GM18511 (cell line): ENCODE measurements around the gene CSF1R.

ENCODE experiments used
- ATAC-seq: cut with Tn5 transposase; IDR thresholded peaks from one replicate; pipeline ENCODE4 v1.9.1; 2021; ENCODE audit warnings: mild to moderate bottlenecking, moderate library complexity; ENCODE audit not compliant: unreplicated experiment

CSF1R gene

GRCh38 chr5:150085950-150086715, at the start of gene CSF1R:
TSS of gene CSF1R (minus strand) at chr5:150086554. CDS start at chr5:150086427, 127 bp downstream.
- ATAC-seq: no peak

GRCh38 chr5:150135557-150136304, 49.4 kb upstream of the CSF1R start:
- ATAC-seq: no peak

DNA sequence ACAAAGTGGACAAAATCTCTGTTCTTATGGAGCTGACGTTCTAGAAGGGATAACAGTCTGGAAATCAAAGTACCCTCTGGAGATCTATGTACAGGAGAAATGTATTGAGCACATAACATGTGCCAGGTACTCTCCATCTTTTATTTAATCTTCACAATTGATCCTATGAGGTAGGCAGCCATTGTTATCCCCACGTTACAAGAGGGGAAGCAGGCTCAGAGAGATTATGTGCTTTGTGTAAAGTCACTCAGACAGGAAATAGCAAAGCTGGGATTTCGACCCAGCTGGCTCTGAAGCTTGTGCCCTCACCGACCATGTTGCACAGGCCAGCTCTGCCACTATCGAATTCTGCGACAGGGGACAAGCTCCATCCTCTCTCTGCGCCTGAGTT, 47.8 kb upstream of the CSF1R start:
- no peak for ATAC-seq

- ATAC-seq: no peak
Measured at GRCh38 chr5:150133581-150134197, 47.3 kb upstream of the CSF1R start.

DNA sequence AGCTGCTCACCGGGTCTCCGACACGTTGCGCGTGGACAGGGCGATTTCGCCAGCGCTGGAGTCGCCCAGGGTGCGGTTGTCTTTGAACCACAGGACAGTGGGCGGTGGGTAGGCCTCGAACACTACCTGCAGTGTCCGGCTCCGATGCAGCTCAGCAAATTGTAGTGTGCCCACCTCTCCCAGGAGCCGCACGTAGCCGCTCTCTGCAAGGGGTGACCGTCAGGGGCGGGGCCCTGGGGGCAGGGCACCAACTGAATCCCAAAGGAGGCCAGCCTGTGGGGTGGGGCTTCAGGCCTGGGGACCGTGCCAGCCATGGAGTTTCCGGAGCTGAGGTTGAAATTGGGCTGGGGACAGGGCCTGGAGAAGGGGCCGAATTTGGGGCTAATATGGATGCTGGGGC, 46.4 kb upstream of the CSF1R start:
- no peak for ATAC-seq

- ATAC-seq: no peak
Measured at GRCh38 chr5:150131978-150132694, 45.8 kb upstream of the CSF1R start.

- no peak for ATAC-seq
Measured at GRCh38 chr5:150131461-150131860, 45.1 kb upstream of the CSF1R start.

DNA sequence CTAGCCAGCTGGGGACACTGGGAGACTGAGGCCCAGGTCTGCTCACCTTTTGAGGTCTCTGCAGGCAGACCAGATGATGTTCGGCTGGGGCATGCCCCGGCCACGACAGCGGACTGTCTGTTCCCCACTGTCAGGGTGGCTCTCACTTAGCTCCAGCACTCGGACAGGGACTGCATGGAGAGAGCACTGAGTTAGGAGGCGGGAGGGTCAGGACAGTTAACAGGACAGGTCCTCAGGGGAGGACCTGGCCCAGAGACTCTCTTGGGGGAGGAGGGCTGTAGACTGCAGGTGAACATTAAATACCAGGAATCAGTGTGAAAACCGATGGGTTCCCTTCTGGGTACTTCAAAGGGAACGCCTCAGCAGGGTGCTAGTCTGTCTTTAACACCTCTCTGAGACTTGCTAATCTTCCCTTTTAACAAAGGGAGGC, 44.2 kb upstream of the CSF1R start:
- no peak for ATAC-seq

GRCh38 chr5:150129813-150130492, 43.6 kb upstream of the CSF1R start:
- ATAC-seq: peak; percentile 71

DNA sequence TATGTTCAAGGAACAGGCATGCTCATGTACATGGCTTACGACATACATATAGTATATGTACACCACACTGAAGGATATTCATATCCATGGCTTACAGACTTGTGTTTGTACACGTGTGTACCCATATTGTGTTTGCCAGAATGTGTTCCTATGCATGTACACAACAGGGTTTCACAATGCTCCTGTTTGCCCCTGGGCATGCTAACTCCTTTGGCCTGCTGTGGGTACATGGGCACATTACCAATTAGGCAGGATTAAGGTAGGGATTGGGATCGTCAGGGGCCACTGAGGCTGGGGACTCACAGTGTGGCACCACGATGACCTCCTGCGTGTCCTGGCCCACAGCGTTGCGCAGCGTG, 43.1 kb upstream of the CSF1R start:
- no peak for ATAC-seq

DNA sequence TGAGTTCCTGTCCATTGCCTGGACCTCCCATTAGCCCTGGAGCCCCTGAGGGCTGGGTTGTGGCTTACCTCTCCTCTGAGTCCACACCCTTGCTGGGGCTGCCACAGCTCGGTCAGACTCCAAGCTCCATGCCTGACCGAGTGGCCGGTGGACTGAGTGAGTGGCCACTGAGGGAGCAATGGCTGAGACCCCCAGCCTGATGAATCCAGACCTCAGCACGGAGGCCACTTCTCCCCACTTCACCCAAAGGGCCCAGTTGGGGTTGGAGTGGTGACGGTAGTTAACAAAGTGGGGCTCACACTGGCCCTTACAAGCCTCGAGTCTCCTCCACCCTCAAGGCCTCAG, 40.5 kb upstream of the CSF1R start:
- ATAC-seq: no peak

GRCh38 chr5:150126199-150126920, 40.0 kb upstream of the CSF1R start:
- ATAC-seq: no peak

GRCh38 chr5:150125334-150125733, 39.0 kb upstream of the CSF1R start:
- no peak for ATAC-seq

DNA sequence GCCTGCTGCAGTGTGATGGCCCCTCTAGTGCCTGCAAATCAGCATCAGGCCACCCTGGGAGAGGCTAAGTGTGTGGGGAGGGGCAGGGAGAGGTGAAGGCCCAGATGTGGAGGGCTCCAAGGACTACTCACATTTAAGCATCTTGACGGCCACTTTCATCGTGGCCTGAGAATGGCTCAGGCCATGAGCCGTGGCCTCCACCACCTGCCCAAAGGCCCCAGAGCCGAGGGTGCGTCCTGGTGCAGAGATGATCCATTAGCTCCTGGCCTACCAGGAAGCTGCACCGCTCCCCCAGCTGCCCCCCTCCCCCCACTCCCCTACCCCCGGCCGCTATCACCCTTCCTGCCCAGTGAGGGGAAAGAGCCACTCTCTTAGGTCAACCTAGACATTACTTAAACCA, 38.2 kb upstream of the CSF1R start:
- ATAC-seq: no peak

DNA sequence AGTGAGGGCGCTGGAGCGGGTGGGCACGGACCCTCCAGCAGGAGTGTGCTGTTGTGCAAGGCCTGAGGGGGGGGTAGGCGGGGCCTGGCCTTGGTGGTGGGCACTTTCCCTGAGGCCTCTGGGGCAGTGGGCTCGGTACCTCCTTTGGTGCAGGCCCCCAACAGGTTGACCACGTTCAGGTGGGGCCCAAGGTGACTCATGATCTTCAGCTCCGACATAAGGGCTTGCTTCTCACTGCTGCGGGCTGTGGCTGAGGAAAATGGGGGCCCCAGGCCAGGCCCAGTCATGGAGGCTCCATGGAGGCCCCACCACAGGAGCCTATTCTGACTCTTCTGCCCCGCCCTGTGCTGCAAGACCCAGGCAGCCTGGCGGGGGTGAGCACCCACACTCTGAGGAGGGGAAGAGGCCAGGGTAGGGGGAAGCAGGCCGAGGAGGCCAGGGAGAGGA, 37.8 kb upstream of the CSF1R start:
- ATAC-seq: no peak

- no peak for ATAC-seq
Measured at GRCh38 chr5:150123542-150123941, 37.2 kb upstream of the CSF1R start.

DNA sequence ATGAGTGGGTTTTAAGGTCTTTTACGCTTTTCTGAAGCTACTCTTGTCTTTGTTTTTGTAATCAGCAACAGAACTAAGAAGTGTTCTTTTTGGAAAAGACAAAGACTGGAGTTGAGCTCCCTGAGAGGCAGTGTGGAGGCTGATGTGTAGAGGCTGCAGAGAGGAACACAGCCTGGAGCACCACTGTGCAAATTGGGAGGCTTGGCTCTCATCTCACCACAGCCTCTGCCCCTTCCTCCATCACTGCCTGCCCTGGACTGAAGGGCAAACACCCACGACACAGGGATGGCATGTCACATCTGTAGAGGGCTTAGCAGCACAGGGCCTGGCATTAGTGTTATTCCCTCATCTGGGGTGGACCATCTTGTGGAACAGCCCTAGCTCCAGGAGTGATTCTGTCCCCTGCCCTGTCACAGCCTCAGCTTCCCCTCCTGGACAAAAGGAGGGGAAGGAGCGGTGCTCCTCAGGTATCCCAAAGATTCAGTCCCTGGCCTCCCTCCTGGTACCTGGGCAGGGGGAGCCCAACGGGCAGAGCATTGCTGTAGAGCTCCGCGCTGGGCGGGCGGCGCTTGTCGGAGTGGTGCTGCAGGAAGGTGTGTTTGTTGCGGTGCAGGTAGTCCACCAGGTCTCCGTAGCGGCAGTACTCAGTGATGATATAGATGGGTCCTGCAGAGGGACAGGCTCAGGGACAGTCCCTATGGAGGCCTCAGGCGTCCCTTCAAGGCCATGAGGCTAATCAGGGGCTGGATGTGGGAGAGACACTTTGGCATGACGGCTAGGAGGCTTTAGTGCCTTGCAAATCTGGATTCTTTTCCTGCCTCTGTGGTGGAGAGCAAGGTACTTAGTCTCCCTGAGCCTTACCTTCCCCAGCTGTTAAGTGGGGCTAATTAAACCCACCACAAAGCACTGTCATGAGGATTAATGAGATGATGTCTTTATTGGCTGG, 36.5 kb upstream of the CSF1R start:
- no peak for ATAC-seq

DNA sequence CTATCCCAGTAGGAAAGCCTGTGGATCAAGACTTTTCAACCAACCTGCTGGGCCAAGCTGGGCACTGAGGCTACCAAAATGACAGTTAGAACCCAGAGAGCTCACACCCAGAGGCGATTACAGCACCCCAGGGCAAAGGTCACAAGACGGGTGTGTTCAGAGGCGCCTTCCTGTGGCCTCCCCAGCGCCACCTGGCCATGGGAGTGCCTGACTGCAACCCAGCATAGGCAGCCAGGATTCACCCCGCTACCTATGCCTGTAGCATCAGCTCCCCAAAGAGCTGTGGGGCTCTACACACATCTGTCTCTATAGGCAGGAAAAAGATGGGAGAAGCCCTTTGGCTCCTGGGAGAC, 35.8 kb upstream of the CSF1R start:
- ATAC-seq: peak; percentile 85
